GM21619 (cell line): Measurements from ENCODE around the gene UGT1A8.
"Not testable (repeated sequence)": the region's sequence is repeated elsewhere in the genome, so short reads cannot be mapped to it uniquely, and the experiment has no call there.

Experiments
- ATAC-seq: cut with Tn5 transposase; IDR thresholded peaks from one replicate; pipeline ENCODE4 v1.9.1; 2021; ENCODE audit not compliant: unreplicated experiment

The UGT1A8 gene

DNA sequence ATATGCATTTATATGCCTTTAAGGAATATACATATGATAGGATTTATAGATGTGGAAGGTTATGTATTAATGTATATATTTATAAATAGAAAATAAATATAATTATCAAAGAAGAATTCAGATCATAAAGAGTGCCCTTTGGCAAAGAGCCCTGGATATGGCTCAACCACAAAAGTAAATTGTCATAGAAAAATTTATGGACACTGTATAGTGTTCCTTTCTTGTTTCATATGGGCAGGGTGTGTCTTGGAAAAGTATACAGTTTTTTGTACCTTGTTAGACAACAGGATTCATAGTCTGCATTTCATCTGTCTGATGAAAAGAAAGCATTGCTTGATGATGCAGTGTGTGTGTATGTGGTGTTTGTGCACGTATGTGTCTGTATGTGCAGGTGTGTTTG, 67.2 kb downstream of the UGT1A8 start:
- ATAC-seq, result no peak

DNA sequence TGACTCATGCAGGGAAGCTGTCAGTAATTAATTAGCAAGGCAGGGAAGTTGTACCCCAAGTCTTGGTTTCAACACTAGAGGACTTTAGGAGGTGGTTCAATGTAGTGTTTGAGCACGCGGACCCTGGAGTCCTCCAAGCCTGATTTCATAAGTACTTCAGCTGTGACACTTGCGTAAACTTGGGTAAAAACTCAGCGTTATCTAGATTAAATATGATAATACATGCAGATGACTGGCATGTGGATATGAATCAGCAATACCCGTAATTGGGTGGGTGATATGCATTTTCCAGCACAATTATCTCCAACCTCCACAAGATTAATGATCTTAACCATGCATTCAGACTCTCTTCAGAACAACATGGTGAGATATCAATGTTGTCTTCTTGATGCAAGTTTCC, 69.5 kb downstream of the UGT1A8 start:
- ATAC-seq, result no peak

DNA sequence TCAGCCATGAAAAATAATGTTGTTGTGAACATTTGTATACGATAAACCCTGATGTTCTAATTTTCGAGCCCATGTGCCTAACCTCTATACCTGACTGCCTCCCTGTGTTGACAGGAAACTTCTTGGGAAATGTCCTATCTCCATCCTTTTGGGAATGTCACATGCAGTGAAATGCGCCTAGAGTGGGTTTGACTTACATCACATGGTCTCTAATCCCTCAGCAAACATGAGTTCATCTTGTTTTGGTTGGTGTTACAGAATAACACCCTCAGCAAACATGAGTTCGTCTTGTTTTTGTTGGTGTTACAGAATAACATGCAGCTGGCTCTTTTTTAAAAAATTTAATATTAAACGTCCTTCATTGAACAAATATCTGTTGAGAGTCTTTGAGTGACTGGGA, 70.9 kb downstream of the UGT1A8 start:
- ATAC-seq, result no peak

DNA sequence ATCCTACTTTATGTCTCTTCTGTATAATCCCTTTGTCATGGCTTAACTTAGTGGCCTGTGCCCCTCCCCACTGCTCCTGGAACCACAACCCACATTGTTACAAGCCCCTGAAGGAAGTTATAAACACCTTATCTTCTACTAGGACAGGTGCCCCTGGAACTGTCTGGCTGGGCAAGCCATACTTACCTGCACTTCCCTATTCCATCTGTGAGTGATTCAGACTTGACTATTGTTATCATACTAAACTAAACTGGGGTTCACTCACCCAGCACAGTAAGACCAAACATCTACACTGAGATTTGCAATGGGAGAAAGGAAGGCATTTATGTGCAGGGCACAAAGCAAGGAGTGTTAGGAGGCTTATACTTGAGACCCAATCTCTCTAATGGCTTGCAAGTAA, 71.6 kb downstream of the UGT1A8 start:
- no peak for ATAC-seq

DNA sequence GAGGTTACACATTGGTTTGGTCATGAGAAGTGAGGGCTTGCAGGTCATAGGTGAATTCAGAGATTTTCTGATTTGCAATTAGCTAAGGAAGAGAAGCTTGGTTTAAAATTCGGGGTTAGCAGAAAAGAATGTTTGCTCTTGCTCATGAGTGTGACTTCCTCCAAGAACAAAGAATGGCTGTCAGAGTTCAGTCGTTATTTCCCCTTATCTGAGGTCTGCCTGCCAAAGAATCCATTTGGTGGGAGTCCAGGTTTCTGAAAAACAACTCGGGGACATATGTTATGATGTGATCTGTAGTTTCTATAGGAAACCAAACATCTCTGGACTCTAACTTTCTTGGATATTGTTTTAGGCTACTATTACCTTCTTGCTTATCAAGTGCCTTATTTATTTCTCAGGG, 72.1 kb downstream of the UGT1A8 start:
- ATAC-seq, result no peak

DNA sequence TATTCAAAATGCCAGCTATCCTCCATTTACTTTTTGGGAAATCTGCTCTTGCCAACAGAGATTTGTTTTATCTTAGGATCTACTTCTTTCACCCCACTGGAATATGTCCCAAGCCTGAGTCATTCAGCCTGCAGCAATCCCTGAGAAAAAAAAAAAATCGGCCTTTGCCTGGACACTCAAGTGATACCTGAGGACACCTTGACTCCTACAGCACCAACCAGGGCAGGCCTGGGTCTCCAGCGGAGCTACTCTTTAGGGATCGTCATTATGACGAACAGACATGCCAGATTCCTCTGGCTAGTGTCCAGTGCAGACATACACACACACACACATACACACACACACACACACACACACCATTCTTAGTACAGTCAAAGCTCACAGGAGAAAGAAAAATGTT, 73.0 kb downstream of the UGT1A8 start:
- no peak for ATAC-seq

DNA sequence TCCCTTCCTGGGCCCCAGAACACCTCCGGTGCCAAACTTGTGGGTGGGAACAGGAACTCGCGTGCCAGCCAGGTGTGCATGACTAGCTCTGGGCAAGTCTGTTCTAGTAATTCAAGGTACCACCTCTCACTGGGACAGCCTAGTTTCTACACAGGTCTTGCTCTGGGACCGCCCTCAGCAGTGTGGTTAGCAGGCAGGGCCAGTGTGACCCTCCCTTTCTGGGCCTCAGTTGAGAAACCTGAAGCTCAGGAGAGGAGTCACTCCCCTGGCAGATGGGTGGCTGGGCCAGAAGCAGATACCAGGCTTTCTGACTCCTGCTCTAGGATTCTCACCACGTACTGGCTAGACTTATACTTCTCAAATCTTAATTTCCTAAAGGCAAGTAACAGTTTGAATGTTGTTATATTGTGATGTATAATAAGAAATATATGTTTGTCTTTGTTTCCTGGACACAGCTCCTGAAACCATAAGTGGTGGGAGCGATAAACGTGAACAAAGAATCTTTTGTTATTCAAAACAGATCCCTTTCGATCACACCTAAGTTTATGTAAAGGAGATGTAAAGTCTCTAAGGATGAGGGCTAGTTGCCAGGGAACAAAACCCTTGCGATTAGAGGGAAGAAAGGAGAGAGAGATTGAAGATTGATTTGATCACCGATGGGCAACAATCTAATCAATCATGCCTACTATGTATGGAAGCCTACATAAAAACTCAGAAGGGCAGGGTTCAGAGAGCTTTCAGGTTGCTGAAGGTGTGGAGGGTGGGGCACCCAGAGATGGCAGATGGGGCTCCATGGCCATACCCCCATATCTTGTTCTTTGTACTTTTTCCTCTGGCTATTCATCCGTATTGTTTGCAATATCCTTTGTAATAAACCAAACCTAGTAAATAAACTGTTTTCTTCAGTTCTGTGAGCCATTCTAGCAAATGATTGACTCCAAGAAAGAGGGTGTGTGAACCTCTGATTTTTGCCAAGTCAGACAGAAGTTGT, 74.3 kb downstream of the UGT1A8 start:
- no peak for ATAC-seq

DNA sequence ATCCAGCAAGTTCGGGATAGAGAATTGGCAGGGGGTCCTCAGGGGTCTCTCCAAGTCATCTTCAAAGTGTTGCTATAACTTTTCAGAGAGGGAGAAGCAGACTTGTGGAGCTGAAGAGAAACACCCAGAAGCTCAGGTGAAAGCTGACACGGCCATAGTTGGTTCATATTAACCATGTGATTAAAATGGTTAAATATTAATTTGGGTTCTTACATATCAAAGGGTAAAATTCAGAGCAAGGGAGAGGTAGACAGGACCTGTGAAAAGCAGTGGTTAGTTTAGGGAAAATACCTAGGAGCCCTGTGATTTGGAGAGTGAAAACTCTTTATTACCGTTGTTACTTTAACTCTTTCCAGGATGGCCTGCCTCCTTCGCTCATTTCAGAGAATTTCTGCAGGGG, 75.2 kb downstream of the UGT1A8 start, which contains the start of gene UGT1A6:
UGT1A6 (plus strand) TSS at position 243 of the 400 bp plus-strand sequence; CDS start at position 358, 115 bp downstream.
- no peak for ATAC-seq

DNA sequence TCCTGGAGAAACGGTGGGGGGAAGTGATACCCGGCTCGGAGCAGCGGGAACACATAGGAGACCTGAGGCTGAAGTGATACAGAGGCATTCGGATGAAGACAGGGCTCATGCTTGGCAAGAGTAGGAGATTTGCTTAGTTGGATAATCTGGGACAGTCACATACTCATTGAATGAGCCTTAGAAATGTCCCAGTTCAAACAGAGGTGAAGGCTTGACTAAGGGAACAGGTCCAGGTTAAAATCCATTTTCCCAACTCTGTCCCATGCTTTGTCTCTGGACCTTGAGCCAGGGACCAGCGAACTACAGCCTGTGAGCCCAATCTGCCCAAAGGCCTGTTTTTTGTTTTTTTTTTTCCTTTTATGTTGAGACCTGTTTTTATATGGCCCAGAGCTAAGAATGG, 76.5 kb downstream of the UGT1A8 start:
- no peak for ATAC-seq

DNA sequence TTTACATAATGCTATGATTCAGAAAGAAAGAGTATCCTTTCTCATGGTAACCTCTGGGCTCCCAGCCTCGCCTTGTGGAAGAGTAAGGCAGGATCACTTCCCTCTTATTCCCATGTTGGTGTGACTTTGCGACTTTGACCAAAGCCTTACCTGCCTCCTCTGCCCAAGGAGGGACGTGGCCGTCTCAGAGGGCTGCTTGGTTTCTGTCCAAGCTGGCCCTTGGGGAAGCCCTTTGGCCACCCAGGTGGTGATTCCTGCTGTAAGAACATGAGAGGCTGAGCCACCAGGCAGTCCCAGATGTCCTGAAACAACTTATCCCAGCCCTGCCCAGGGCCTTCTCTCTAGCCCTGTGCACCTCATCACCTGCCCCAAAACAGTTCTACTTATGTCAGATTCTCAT, 81.3 kb downstream of the UGT1A8 start:
- no peak for ATAC-seq

DNA sequence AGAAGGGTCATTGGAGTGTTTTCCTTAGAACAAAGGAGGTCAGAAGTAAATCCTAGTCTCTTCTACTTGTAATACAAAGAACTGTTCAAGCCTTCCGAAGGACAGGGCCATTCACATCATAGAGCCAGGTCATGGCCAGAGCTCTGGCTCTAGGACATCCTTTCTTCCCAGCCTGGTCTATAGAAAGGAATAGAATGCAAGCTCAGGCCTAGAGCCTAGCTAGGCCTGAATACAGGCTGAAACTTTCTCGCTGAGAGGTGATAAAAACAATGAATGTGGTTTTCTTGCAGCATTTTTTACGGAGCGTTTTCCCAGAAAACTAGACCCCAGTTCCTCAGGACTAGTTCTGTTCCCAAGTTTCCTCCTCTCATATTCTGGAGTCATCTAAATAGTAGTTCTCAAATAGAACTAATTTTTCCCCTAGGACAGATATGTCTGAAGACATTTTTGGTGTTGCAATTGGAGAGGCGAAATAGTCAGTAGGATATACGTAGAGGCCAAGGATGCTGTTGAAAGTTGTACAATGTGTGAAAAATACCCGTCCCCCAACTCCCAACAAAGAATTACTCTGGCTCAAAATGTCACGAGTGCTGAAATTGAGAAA, 82.1 kb downstream of the UGT1A8 start:
- no peak for ATAC-seq

DNA sequence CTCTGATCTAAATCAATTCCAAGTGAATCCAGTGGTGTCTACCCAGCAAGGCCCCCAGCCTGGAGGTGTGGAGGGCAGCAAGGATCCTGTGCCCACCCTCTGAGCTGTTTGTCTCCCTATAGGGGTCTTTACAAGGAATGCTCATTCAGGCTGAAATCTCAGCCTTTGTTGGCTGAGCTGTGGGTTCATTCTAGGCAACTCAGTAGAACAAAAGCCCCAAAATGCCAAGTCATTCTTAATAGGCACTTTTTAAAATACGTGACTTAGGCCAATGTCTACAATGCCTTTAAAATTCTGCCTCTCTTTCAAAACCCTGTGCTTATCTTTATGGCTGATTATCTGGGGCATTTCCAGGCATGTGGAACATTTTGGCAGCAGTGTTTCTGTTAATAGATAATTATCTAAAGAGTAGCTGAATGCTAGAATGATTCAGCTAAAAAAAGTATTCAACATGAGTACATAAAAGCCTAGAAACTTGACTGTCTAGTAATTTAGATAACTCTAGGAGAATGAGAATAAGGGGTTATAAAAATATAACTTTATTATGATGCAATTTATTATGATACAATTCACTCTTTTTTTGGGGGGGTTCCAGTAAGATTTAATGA, 82.7 kb downstream of the UGT1A8 start:
- ATAC-seq, result no peak

DNA sequence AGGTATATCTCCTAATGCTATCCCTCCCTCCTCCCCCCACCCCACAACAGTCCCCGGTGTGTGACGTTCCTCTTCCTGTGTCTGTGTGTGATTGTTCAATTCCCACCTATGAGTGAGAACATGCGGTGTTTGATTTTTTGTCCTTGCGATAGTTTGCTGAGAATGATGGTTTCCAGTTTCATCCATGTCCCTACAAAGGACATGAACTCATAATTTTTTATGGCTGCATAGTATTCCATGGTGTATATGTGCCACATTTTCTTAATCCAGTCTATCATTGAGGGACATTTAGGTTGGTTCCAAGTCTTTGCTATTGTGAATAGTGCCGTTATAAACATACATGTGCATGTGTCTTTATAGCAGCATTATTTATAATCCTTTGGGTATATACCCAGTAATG, 83.4 kb downstream of the UGT1A8 start:
- not testable (repeated sequence) for ATAC-seq

DNA sequence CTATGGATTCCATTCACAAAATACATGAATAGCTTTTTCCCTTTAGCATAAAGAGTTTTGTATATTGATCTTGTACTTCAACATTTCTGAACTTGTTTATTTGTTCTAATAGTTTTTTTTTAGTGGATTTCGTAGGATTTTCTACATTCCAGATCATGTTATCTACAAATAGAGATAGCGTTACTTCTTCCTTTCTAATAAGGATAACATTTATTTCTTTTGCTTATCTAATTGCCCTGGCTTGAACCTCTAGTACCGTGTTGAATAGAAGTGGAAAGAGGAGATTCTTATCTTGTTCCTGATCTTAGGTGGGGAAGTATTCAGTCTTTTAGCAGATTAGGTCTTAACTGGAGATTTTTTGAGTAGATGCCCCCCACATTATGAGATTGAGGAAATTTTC, 84.8 kb downstream of the UGT1A8 start:
- ATAC-seq, result no peak

DNA sequence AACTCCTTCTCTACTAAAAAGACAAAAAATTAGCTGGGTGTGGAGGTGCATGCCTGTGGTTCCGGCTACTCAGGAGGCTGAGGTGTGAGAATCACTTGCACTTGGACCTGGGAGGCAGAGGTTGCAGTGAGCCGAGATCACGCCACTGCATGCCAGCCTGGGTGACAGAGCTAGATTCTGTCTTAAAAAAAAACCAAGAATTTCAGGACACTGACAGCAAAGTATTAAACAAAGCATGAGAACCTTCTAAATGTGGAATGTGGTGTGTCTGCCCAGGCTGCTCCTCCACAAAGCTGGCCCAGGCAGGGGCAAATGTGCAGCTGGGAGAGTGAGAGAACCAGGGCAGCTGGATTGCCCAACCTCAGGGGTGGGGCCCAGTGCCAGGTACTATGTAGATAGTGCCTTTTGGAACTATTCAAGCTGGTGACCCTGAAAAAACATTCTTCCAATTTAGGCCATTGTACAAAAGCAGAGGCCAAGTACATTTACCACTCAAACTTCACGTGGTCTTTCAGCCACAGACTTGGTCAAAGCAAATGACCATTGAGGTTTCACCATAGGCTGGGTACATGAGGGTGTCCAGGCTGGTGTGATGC, 88.6 kb downstream of the UGT1A8 start:
- no peak for ATAC-seq

DNA sequence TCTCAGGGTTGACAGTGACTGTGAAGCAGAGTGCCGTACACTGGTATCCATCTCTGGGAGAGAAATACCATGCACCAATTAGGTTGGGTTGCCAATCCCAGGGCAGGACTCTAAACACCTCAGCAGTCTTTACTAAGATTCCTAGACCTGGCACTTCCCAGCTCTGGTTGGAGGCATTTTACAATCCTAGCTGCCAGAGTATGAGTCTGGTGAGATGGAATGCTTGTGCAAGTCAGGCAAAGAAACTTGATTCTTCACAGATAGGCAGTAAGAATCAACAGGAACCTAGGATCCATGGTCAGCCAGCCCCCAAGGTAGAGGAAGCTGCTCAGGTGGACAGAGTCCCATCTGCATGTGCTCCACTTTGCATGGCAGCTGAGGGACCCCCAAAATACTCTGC, 89.3 kb downstream of the UGT1A8 start:
- no peak for ATAC-seq

DNA sequence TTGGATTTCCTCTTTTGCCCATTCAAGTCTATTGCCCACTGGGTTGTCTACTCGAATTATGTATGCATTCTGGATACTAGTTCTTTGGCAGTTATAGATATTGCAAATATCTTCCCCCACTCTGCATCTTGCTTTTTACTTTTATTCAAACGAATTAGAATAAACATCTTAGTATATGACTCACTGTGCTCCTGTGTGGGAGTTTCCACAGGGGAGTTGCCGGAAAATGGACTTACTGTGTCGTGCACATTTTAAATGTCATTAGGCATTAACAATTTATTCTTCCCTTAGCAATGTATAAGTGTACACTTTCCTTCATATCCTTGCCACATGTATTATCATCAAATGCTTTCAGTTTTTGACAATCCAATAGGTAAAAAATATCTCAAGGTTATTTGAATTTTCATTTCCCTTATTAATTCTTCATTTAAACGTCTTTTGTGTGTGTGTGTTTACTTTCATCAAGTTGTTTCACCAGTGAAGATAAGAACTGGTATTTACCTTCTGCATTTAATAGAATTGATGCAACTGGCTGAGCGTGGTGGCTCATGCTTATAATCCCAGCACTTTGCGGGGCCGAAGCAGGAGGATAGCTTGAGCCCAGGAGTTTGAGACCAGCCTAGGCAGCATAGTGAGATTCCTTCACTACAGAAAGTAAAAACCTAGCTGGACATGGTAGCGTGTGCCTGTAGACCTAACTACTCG, 90.7 kb downstream of the UGT1A8 start:
- ATAC-seq, result no peak

DNA sequence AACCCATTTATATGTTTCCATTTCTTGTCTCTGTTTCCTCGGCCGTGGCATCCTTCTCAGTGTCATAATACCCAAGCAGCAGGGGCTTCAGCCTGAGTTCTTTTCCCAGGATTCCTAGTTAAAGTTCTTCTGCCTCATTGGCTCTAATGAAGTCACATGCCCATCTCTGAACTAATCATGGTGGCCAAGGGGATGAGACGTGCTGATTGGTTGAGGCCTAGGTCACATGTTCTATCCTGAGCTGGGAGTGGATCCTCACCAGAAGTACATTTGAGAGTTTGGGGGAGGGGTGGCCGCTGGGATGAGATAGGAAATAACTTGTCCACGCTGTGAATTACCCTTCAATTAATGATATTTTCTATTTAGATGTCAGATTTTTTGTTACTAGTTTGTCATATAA, 91.5 kb downstream of the UGT1A8 start:
- ATAC-seq, result no peak

DNA sequence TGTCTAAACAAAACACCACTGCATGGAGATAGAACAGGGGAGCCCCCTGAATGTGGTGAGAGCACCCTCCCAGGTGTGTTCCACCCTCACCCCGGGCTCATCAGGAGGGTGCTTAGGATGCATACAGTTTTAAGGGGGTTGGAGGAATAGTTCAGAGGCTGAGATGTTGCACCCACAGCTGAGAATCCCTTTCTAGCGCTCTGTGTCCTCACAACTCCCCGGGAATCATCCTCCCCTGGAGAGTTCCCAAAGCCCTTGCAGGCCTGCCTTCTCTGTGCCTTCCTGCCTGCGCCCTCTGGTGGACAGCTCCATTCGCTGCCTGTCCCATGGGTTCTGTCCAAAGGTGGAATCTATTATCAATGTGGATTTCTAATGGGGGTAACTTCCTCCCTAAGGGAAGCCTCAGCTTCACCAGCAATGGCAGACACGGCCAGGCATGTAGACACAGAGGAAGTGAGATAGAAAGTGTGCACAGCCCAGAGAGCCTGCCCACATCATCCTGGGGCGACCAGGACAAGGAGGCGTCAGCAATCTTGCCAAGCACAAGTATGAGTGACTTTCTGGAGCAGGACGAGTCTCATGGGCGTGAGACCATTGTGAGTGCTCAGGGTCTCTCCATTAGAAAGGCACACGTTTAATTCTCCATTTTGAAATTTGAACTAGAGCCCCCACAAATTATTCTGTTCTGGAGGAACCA, 94.0 kb downstream of the UGT1A8 start:
- peak; percentile 66 for ATAC-seq

DNA sequence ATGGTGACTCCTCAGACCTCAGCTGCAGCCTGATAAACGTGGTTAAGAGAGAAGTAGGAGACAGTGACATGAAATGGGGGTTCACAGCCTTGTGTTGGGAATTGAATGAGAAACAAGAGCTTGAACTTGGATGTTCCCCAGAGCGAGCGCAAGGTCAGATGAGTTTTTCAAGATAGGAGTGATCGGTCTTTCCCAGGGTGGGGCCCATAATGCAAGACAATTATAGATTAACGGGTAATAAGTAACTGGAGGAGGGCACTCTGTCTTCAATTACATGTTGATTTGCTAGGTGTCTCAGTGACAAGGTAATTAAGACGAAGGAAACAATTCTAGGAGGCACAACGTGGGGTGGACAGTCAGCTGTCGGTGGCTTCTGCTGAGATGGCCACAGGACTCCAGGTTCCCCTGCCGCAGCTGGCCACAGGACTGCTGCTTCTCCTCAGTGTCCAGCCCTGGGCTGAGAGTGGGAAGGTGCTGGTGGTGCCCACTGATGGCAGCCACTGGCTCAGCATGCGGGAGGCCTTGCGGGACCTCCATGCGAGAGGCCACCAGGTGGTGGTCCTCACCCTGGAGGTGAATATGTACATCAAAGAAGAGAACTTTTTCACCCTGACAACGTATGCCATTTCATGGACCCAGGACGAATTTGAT, 95.3 kb downstream of the UGT1A8 start, which contains the start of gene UGT1A5:
UGT1A5 (plus strand) TSS at position 297 of the 651 bp plus-strand sequence; CDS start at position 382, 85 bp downstream.
- no peak for ATAC-seq
